HG03469 (cell line): ENCODE measurements around the gene FILIP1.
"Not testable (repeated sequence)": the region's sequence is repeated elsewhere in the genome, so short reads cannot be mapped to it uniquely, and the experiment has no call there.

Experiments used
- ATAC-seq: cut with Tn5 transposase; IDR thresholded peaks from one replicate; pipeline ENCODE4 v1.9.1; 2021; ENCODE audit warnings: mild to moderate bottlenecking, moderate library complexity, moderate number of reproducible peaks; ENCODE audit not compliant: unreplicated experiment

FILIP1 gene

DNA sequence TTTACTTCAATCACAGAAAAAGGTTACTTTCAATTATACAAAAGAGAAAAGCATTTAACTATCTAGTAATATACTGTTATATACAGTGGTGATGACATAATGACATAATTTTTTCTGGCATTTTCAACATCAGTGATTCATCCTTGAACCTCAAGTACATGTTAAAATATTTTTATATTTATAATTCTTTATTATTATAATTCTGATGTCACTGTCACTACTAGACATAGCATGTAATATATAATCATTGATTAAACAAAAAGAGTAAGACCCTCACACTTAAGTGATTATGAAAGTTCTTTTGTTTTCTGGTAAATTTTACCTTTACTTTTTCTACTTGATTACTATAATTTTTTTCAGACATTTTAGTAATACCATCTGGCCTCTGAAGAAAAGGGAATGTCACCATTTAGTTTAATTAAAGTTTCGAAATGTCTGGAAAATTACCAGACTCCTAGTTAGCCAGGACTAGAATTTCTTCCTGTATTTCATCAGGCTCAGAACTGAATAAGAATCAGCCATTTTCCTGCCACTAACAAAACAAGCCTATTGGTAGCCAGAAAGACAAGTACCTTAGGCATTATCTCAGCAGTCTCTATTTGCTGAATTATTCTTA, 71.5 kb downstream of the FILIP1 start:
- ATAC-seq, result no peak

DNA sequence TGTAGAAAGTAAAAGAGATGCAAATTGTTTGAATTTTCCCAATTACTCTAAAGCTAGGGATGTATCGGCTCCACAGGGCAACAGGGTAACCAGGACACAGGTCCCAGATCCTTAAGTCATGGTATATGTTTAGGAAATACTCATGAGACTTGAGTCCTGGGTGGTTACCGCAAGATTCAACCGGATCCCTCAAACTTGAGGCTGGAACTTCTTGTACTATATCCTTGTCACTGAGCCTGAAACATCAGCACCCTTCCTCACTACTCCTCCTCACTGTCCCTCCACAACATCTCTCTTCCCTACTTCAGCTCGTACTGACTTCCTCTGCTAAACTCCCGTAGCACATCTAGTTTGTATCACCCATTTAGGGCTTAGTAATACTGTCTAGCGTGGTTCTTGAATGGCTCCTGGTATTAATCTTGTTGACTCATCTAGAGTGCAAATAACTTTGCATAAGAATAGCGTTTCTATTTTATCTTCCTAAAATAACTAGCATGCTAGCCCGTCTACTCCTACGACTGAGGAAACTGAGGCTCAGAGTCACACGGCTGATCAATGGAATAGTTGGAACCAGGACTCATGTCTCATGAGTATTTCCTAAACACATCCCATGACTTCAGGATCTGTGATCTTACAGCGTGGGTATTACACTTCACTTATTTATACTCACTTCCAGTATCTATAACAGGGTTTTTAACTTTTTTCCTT, 72.1 kb downstream of the FILIP1 start:
- no peak for ATAC-seq

DNA sequence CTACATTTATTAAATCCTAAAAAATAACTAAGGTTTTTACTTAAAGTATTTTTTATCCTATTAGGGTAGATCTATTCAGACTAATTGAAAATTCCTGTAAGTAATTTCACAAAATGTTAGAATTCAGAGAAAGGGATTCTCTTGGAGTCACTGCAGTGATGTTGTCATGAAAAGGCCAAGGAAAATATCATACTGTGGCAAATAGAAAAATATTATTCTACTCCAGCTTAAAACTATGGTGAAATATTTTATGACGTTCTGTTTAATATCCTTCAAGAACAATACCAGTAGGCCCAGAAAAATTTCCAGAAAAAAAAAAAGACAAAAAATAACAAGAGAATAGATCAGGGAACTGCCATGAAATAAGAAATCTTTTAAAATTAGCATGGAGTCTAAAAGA, 73.6 kb downstream of the FILIP1 start:
- no peak for ATAC-seq

DNA sequence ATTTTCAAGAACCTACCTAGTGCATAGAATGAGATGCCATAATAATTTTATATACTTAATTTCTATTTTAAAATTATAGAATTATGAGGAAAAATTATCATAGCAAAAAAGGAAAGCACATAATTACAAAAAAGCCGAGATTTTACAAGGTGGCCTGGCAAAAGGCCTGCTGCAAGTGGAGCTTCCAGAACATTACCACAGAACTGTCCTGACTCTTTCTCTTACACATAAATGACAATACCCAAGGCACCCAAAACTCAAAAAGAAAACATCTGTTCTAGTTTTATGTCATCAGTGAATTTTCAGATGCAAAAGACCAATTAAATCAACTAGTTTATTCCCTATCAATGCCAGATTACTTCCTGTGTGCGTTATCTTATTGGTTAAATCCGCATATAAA, 74.2 kb downstream of the FILIP1 start:
- no peak for ATAC-seq

DNA sequence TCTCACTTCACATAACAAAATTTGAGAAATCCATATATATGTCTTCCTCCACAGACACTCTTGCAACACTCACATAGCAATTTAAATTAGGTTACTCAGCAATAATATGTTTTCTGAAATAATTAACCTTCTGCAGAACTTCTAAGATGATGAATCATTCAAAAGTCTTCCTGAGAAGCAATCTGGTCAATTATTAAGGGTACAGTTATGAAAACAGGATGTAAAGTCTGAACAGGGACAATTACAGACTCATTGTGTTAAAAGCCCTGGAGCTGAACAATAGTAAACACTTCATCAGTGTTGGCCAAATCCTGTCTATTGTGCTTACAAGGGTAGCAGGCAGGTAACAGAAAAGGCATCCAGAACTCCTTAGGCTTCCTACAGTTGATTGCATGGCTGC, 75.4 kb downstream of the FILIP1 start:
- ATAC-seq, result peak; percentile 79

DNA sequence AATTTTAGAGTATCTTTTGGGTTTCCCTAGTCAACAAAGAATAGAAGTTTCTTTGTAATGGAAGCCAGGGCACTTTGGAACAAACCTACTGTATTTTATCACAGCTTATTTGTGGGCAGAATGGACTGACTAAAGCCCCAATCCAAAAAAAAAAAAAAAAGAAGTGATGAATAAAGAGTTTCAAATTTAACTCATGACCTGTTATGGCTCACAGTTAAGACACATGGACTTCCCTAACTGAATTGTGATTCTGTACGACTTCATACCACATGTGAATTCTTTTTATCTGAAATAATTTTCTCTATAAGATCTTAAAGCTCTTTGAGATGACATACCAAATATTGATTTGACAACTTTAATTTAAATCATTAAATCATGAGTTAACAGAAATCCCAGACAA, 77.2 kb downstream of the FILIP1 start:
- ATAC-seq, result no peak

DNA sequence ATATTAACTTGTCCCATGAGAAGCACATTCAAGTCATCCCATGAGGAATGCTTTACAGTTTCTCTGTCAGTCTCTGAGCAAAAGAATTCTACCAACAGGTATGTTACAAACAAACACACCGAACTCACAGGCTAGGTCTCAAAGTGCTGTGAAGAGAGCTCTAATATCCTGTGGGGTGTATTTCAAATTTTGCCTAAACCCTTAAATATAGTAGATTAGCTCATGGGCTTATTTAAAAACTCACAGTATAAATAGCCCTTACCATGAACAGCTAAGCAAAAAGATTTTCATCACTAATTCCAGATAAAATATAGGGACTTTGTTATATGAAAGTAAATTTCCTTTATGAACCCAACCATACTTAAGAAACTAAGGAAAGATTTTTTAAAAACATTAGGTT, 77.8 kb downstream of the FILIP1 start:
- ATAC-seq, result no peak

DNA sequence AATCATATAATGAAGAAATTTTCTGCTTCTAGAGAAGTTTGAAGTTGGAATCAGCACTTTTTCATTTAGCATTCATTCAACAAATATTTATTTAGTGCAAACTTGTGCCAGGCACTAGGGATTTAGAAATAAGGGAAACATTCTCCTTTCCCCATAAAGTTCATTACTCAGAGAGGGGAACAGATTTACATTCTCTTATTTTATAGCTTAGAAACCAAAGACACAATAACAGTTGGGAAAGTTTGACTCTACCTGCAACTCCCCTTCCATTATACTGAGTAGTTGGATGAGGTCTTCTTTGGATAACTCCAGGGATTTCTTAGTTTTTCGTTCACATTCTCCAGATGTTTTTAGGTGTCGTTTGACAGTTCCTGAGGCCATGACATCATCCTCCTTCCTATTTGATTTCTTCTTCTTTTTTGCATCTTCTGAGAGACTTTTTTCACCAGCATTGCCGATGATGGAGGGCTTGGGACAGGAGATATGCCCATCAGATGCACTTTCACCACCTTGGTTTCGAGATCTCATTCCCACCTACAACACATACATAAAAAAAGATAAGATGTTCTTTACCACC, 79.1 kb downstream of the FILIP1 start:
- ATAC-seq, result no peak

DNA sequence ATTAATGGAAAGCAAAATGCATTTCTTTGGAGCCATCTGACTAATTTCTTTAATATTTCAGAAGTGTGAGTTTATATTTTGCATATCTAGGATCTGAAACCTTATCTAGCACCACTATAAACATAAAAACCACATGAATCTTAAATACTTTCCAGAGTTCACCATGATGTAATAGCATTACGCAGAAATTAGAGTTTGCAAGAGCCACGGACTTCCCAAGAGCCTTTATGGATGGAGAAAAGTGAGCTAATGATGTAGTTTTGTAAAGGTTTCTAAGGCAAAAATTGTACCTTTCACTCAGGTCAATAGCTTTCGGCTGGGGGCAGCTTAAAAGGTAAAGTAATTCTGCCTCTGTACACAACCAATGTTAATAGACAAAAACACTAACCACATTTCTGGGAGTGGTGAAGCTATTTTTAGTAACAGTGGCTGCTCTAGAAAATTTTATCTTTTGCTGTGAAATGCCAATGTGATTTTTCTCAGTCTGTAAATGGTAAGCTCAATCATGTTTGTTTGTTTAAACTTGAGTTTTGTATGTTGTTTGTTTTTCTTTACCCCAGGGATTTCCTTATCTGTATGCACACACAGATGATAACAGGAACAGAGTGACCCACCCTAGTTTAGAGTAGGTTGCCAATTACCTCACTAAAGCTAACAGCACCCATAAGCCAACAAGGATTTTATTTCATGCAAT, 80.5 kb downstream of the FILIP1 start:
- ATAC-seq, result no peak

DNA sequence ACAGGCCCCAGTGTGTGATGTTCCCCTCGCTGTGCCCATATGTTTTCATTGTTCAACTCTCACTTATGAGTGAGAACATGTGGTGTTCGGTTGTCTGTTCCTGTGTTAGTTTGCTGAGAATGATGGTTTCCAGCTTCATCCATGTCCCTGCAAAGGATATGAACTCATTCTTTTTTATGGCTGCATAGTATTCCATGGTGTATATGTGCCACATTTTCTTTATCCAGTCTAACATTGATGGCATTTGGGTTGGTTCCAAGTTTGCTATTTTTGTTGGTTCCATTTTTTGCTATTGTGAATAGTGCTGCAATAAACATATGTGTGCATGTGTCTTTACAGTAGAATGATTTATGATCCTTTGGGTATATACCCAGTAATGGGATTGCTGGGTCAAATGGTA, 83.0 kb downstream of the FILIP1 start:
- not testable (repeated sequence) for ATAC-seq

DNA sequence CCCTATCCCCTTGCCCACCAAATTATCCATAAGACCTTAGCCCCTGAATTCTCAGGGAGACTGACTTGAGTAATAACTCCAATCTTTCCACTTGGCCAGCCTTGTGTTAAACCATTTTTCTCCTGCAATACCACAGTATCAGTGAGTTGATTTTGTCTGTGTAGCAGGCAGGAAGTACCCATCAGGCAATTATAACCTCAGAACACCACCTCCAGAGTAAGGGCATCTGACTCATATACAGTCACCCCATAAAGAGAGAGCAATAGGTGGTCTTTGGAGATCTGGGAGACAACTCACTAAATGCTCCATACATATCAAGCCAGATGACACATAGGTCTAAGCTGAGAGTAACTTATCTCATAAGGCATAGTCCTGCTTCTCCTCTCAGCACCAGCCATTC, 83.7 kb downstream of the FILIP1 start:
- ATAC-seq, result no peak

DNA sequence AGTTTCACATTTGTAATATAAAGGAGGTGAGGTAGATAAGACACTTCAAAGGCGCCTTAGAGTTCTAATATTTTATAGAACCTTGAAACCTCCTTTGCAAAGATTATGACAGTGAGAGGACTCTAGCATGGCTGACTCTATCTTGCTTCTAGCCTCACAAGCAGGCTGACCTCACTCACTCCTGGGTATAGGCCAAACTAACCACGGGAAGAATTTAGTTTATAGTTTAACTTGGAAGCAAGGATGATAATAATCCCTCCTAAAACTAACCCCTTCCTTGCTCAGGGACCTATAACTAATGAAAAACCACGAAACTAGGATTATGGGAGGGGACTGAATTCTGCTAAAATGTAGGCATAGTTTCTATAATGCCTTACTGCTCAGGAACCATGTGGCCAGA, 84.3 kb downstream of the FILIP1 start:
- ATAC-seq, result no peak

DNA sequence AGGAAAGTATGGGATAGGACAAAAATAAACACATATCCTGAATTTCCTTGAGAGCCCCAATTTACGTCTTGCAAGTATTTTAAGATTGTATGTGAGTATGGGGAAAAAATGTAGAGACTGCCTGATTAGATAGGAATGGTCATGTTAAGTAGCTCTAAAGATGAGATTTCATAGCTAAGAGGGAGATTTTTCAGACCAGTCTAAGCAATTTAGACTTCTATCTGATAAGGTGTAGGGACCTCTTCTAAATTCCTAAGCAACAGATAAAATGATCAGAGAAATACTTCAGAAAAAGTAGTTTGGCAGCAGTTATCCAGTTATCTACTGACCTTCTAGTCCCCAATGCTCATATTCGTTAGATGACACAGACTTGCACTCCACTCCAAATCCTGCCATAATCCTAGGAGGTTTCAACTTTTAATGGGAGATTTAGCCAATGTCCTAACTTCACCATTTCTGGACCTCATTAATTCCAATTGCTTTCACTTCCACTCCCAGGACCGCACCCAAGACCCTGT, 90.0 kb downstream of the FILIP1 start:
- no peak for ATAC-seq

DNA sequence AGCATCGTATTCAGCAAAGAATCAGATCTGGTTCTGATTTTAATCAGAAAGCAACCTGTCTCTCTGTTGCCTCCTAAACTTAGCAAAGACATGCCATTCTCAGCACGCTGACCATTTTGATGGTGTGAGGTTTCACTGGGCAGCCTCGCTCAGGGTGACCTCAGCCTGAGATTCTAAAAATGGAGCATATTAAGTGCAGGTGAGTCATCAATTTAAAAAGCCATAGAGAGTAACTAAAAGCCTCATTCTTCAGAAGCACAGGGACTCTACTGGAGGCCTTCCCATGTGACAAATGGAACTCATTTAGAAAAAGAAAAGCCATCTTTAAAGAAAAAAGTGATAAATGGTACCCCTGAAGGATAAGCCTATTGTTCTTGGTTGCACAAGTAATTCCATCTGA, 91.3 kb downstream of the FILIP1 start:
- ATAC-seq, result no peak

DNA sequence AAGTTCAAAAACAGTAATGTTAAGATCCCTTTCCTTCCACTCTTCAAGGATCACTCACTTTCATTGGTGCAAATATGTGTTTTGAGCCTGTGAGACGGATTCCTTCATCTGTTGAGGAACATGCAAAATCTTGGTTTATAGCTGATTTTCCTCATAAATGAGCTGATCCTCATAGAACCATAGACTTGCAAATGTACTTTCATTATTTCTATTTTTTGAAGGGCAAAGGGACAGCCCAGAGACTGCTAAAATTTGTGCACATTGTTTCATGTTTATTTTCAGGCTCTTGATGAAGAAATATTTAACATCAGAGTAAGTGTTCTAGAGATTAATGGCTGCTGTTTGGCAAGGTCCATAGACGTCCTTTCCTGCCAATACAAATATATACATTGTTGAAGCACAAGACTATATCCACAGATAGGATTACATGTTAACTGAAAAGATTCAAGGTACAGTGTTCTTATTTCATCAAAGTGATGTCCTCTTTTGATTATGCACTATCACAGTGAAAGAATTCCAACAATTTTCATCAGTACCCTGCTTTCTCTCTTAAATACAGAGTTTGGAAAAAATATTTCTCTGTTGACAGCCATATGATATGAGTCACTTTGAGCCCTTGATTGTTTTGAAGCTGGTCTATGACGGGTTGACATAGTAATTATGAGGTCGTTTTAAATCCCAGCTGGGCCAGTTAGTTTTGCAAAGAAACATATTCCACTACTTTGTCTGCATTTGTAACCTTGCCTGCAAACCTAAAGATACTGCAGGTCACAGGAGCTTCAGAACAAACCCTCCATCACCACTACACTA, 95.7 kb downstream of the FILIP1 start:
- ATAC-seq, result no peak

DNA sequence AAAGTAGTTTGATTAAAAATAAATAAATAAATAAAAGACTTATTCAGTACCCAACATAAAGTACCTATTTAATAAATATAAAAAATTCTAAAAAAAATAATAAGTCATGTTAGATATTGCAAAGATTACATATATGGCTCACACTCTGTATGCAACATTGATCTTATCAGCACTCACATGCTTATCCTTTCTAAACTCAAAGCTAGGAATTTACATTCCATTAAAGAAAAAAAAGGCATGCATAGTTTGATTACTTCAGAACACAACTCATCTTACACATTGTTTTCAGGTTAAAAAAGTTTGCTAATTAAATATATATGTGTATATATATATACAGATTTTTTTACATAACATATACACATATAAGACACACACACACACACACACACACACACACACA, 96.4 kb downstream of the FILIP1 start:
- no peak for ATAC-seq

DNA sequence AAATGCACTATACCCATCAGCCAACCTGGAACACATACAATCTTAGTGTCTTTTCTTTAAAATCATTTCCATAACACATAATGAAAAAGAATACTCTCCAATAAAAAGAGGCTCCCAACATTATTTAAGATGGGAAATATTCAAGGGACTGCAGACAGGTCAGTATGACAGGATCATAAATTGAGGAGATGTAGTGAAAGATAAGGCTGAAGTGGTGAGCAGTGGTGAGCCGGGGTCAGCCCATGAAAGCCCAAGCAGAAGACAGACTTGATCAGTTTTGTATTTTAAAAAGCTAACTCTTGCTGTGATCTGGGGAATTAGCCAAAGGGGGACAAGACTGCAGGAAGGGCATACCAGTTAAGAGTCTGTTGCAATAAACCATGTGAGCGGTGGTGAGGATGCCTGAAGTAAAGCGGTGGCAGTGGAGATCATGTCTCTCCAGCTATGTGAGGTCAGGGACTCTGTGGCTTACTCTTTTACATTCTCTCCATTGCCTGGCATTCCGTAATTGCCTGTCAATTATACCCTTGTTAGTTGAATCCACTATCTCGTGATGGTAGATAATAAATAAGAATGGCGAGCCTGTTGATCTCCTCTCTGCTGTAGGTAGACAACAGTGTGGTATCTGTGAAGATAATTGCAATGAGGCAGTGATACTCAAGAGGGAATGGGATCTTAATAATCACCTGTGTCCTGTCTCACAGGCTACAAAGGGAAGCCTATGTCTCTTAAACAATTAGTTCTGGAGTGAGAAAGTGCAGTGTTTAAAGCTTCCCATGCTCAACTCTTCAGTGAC, 97.4 kb downstream of the FILIP1 start:
- ATAC-seq, result no peak

DNA sequence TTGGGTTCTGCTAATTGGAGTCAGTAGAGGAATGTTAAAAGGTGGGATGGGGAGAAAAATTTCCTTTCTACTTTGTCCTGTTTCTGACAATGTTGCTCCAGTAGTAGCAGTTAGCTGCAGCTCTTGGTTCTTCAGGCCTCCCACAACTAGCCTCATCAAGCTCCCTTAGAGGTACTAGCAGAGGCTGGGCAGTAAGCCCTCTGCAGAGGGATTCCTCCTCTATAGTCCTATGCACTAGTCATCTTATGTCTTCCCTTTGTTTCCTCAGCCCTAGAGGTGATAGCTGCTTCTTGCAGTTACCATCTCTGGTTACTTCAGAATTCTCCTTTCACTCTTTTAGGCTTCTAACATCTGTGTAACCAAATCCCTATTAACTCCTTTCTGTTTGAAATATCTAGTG, 99.8 kb downstream of the FILIP1 start:
- ATAC-seq, result no peak

DNA sequence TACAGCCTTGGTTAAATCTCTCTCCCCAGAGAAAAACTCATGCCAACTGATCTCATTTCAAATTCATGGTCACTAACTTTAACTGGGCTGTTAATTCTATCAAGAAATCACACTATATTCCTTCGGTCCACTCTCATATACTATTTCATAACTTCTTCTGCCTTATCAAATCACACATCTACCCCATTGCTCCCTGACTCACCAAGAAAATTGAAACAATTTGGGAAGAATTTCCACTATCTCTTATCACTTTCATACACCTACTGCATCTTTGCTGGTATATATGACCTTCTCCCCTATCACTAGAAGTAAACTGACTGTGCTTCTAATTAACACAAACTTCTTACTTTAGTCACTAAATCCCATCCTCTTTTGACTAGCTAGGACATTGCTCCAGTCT, 102.3 kb downstream of the FILIP1 start:
- no peak for ATAC-seq
